Kidney (tissue), 14 donors: ENCODE data around the gene SCN5A. TPM values are rescaled to one million over a fixed set of nuclear protein-coding genes. Genes with fewer than 3 reads are reported as not detected.

Experiments used
- DNase-seq, 5 donors: peaks; one replicate each; pipeline ENCODE4 v3.0.0-alpha.2; 2013 to 2020
- FAIRE-seq: peaks from 2 replicates; lab custom pipeline; 2012; peaks lifted over from hg19 to GRCh38; lab: Jason Lieb, UNC
- H3K27ac ChIP-seq, 2 donors: one replicate each; pipeline ENCODE4 v1.7.0; 2013; ENCODE audit warnings: low read depth in 2 of 2, low read length in 2 of 2, inconsistent platforms in 1 of 2
- H3K27me3 ChIP-seq: one replicate; pipeline ENCODE4 v1.7.1; 2013; ENCODE audit warnings: low read length, inconsistent platforms; ENCODE audit not compliant: control insufficient read depth, insufficient read depth
- H3K36me3 ChIP-seq, 3 donors: one replicate each; pipeline versions ENCODE4 v1.7.0 to v1.7.1; 2013; ENCODE audit warnings: low read length in 3 of 3, control low read depth in 1 of 3, inconsistent platforms in 1 of 3; ENCODE audit not compliant: insufficient read depth in 3 of 3, control insufficient read depth in 2 of 3
- H3K4me1 ChIP-seq, 3 donors: one replicate each; pipeline versions ENCODE4 v1.7.0 to v1.7.1; 2013; ENCODE audit warnings: low read length in 3 of 3, inconsistent platforms in 1 of 3, low read depth in 1 of 3; ENCODE audit not compliant: control insufficient read depth in 2 of 3, insufficient read depth in 2 of 3
- H3K4me3 ChIP-seq, 3 donors: one replicate each; pipeline versions ENCODE4 v1.7.0 to v1.8.1; 2013; ENCODE audit warnings: low read length in 3 of 3, control low read depth in 1 of 3, inconsistent platforms in 1 of 3
- H3K9ac ChIP-seq, 3 donors: one replicate each; pipeline versions ENCODE4 v1.7.0 to v1.7.1; 2013; ENCODE audit warnings: low read length in 3 of 3, control low read depth in 1 of 3, inconsistent platforms in 1 of 3
- H3K9me3 ChIP-seq, 3 donors: one replicate each; pipeline versions ENCODE4 v1.7.0 to v1.7.1; 2013; ENCODE audit warnings: low read length in 3 of 3, control low read depth in 1 of 3, inconsistent platforms in 1 of 3; ENCODE audit not compliant: control insufficient read depth in 2 of 3, insufficient read depth in 1 of 3
- CTCF ChIP-seq: IDR thresholded peaks from 3 replicates; pipeline ENCODE4 v1.5.1; 2012; ENCODE audit warnings: mild to moderate bottlenecking, moderate library complexity, borderline replicate concordance; ENCODE audit not compliant: insufficient read depth; ENCODE audit errors: extremely low read depth
- intact Hi-C: fragments of 100-400 bp; cut with DNase I; formaldehyde crosslinking; loops from one replicate; pipeline ENCODE4 v1.11.1; 2022
- polyA plus RNA-seq: library from polyadenylated mRNA; stranded (reverse); fragments of 350-450 nt; fragmentation: Illumina TruSeq; extraction: RNeasy Lipid Tissue Mini Kit (QIAGEN cat#74804); gene quantifications from one replicate; pipeline ENCODE4 v1.2.3, GENCODE V29; 2014; ENCODE audit warnings: low read depth, low replicate concordance; ENCODE audit not compliant: insufficient read depth
- total RNA-seq: library from RNA; stranded (reverse); fragmentation: NEBNext Ultra II Directional; extraction: Animal tissue kit (Norgen Biotek cat#: 25700); gene quantifications from one replicate; pipeline ENCODE4 v1.2.1, GENCODE V29; 2021
- donor health status: control.
- donor health status: control.
- donor health status: control.
- donor health status: control.
- donor health status: control.
- donor health status: DM: yes; HTN: yes; CAD: no.
- donor health status: Normal renal cell carcinoma (clear cell type).

SCN5A gene
- total and polyA plus RNA-seq, 2 donors from 2014 or later: 0.06 to 0.72 TPM

- FAIRE-seq: no peak
- intact Hi-C loops: no loop called here
- no peaks in the 10 kb centered on the region for H3K9me3 ChIP-seq
Observed at GRCh38 chr3:38558864-38559263, 90.6 kb downstream of the SCN5A start.

GRCh38 chr3:38556640-38557358 is 92.7 kb downstream of the SCN5A start:
- Histone ChIP-seq H3K27me3 (no peaks in the 10 kb centered on the region), H3K4me1 (no peaks in the 10 kb centered on the region), H3K9ac (no peak overlapping the region), H3K9me3 (no peaks in the 10 kb centered on the region), H3K4me3 (no peak overlapping the region), H3K36me3 (no peaks in the 10 kb centered on the region), H3K27ac (no peak overlapping the region)
- DNase-seq (peak in 1 of 5 donors; percentile 18), FAIRE-seq (no peak)
- TF ChIP-seq CTCF: no peak
- intact Hi-C loops: no loop called here

More at GRCh38 chr3:38558864-38559263, 90.6 kb downstream of the SCN5A start:
- no peaks in the 10 kb centered on the region for H3K4me1 ChIP-seq
- no peaks in the 10 kb centered on the region for H3K27me3 ChIP-seq
- no peak overlapping the region for H3K27ac ChIP-seq
- H3K9ac ChIP-seq: no peak overlapping the region
- no peak for TF ChIP-seq CTCF
- H3K36me3 ChIP-seq: no peaks in the 10 kb centered on the region
- DNase-seq: peak in 1 of 5 donors; percentile 1
- no peak overlapping the region for H3K4me3 ChIP-seq

- Histone ChIP-seq H3K9ac (no peak overlapping the region), H3K4me1 (no peaks in the 10 kb centered on the region), H3K27ac (no peak overlapping the region), H3K9me3 (no peaks in the 10 kb centered on the region), H3K36me3 (no peaks in the 10 kb centered on the region), H3K4me3 (no peak overlapping the region), H3K27me3 (no peaks in the 10 kb centered on the region)
- DNase-seq (peak in 1 of 5 donors; percentile 3), FAIRE-seq (no peak)
- TF ChIP-seq CTCF: no peak
- intact Hi-C loops: no loop called here
Observed at GRCh38 chr3:38555926-38556325, 93.6 kb downstream of the SCN5A start.
